ENCODE measurements around the gene LRRC32.
"Not testable (repeated sequence)": the region's sequence is repeated elsewhere in the genome, so short reads cannot be mapped to it uniquely, and the experiment has no call there.

The LRRC32 gene

DNA sequence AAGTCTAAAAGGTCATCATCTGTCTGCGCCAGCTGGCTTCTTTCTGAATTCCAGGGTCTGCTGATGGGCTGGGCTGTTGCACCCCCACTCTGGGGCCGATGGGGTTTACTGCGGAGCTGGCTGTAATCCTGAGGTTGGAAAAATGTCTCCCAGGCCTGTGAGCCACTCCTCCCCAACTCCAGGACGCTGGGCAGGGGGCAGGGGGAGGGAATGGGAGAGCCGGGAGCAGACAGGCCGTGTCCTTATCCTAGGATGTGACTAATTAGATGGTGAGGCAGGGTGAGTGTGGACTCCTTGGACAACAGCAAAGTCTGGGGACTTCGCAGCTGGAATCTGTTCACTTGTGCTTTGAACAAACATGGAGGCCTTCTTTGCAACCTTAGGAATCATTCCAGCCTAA lies 48.7 kb downstream of the LRRC32 start:
- H3K4me3 ChIP-seq (replicated peaks; ENCODE audit: low read depth, low read length) = no peak overlapping the region
- TF ChIP-seq, protein P1, sequence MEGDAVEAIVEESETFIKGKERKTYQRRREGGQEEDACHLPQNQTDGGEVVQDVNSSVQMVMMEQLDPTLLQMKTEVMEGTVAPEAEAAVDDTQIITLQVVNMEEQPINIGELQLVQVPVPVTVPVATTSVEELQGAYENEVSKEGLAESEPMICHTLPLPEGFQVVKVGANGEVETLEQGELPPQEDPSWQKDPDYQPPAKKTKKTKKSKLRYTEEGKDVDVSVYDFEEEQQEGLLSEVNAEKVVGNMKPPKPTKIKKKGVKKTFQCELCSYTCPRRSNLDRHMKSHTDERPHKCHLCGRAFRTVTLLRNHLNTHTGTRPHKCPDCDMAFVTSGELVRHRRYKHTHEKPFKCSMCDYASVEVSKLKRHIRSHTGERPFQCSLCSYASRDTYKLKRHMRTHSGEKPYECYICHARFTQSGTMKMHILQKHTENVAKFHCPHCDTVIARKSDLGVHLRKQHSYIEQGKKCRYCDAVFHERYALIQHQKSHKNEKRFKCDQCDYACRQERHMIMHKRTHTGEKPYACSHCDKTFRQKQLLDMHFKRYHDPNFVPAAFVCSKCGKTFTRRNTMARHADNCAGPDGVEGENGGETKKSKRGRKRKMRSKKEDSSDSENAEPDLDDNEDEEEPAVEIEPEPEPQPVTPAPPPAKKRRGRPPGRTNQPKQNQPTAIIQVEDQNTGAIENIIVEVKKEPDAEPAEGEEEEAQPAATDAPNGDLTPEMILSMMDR (IDR thresholded peaks at IDR 0.05; ENCODE audit: low read depth, low read length, missing control alignments) = no peak
- no peak for DNase-seq (ENCODE audit: extremely low read depth, low read depth)

DNA sequence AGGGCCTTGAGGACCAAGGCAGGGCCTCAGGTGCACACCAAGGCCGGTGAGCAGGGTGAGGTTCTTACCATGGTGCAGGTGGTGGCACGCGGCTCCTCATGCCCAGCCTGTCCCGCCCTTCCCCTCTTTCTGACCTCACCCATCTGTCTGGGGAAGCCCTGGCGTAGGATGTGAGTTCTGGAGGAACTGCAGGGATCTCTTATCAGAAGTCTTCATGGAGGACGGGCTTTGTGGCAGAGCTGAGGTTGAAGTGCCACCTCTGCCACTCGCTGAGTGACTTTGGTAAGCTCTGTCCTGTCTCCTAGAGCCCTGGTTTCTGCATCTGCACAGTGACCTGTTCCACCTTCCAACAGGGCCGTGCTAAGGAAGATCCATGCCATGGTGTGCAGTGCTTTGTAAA lies 49.1 kb downstream of the LRRC32 start:
- TF ChIP-seq, protein P1 (IDR thresholded peaks at IDR 0.05; ENCODE audit: low read depth, low read length, missing control alignments) = no peak
- no peak overlapping the region for H3K4me3 ChIP-seq (replicated peaks; ENCODE audit: low read depth, low read length)
- DNase-seq (ENCODE audit: extremely low read depth, low read depth) = no peak

DNA sequence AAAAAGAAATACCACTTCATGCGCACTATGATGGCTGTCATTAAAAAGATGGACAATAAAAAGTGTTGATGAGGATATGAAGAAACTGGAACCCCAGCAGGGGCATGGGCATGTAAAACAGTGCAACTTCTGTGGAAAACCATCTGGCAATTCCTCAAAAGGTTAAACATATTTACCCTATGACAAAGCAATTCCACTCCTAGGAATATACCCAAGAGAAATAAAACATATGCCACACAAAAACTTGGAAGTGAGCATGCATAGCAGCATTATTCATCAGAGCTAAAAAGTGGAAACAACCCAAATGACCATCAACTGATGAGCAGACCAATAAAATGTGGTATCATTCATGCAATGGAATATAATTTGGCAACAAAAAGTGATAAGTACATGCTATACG lies 50.1 kb downstream of the LRRC32 start:
- H3K4me3 ChIP-seq (replicated peaks; ENCODE audit: low read depth, low read length) = no peak overlapping the region
- TF ChIP-seq, protein P1 (IDR thresholded peaks at IDR 0.05; ENCODE audit: low read depth, low read length, missing control alignments) = no peak
- peak; percentile 32 for DNase-seq (ENCODE audit: extremely low read depth, low read depth)

DNA sequence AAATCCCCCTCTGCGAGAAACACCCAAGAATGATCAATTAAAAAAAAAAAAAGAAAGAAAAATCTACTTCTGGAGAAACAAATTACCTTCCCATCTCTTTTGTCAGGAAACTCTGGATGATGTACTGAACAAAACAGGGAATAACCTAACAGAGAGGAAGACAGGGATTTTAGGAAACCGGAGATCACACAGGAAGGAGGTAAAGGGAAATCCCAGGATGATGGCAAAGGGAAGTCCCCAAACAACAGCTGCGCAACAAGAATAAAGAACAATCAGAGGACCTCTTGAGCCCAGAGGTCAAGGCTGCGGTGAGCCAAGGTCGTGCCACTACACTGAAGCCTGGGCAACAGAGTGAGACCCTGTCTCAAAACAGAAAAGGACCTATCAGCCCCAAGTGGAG lies 50.7 kb downstream of the LRRC32 start:
- H3K4me3 ChIP-seq (replicated peaks; ENCODE audit: low read depth, low read length) = not testable (repeated sequence)

DNA sequence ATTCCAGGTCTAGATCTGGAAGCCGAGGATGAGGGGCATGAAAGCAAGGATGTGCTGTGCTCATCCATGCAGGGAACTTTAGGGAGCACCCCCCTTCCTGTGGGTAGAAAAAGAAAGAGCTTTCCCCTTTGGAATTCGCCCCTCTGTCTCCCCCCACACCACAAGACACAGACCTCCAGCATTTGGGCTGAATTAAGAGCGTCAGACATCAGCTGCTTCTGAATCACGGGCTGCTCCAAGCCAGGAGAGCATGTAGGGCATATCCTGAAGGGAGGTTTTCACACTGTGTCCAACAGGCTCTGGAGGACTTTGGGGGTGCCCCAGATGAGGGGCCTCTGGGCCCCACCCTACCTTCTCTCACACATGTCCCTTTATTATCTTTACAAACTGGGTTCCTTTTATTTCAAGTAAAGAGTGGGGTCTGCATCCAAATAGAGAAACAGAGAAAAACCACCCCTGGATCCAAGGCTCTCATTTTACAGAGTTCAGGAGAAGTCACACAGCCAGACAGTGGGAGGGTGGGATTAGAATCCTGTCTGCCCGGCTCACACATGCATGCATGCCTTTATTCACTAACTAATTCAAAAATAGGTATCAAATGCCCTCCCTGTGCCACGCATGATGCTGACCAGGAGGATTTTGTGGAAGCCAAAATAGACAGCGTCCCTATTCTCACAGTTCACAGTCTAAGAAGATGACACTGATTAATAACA lies 52.8 kb downstream of the LRRC32 start:
- TF ChIP-seq, protein P1 (IDR thresholded peaks at IDR 0.05; ENCODE audit: low read depth, low read length, missing control alignments) = no peak
- H3K4me3 ChIP-seq (replicated peaks; ENCODE audit: low read depth, low read length) = no peak overlapping the region
- DNase-seq (ENCODE audit: extremely low read depth, low read depth) = no peak

More for the DNA sequence above, 50.7 kb downstream of the LRRC32 start:
- DNase-seq (ENCODE audit: extremely low read depth, low read depth) = not testable (repeated sequence)

DNA sequence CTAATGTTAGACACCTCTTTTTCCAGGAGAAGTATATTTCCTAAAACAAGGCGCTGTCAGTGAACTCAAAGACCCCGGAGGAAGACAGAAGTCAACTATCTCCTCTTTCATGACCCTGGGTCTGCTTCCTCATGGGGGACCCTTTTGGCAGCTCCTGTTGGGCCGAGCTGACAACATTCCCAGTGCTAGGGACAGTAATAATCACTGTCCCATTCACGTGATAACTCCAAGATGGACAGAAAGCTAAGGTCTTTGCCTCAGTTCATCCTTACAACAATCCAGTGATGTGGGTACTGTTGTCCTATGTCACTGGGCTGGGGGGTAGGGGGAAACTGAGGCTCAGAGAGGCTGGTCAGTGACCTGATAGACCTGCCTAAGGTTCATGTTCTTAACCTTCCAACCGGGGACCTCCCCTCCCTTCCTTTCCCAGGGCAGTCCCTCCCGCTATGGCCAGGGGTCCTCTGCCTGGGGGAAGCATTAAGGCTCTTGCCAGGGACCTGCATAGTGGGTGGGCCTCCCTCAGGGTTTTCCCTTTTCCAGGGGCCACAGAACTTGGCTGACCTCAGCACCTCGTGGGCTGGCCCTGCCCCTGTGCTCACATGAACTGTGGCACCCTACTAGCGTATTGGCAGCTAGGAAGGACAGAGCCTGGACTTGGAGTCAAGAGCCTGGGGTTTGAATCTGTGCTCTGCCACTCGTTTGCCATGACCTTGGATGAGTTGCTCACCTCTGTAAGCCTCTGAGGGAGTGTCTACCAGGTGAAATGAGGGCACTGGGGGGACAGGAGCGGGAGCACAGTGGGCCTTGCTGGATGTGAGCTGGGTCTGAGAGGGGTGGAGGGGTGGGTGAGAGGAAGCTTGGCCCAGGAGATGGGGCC lies 53.6 kb downstream of the LRRC32 start:
- no peak overlapping the region for H3K4me3 ChIP-seq (replicated peaks; ENCODE audit: low read depth, low read length)
- TF ChIP-seq, protein P1 (IDR thresholded peaks at IDR 0.05; ENCODE audit: low read depth, low read length, missing control alignments) = no peak
- DNase-seq (ENCODE audit: extremely low read depth, low read depth) = no peak

DNA sequence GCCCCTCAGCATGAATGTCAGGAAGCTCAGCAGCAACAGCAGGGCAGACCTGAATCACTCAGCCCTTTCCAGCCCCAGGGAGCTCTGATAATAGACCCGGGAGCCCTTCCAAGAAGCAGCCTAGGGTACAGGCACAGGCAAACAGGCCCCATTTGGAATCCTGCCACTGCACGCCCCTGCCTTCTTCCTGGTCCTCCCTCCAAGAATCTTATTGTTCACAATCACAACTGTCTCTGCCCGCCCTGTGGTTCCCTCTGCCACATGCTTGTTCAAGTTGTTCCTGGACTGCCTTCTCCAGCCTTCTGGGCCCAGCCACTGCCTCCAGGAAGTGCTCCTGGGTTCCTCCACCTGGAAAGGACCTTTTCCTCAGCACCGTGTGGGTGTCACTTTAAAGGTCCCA lies 54.6 kb downstream of the LRRC32 start:
- TF ChIP-seq, protein P1 (IDR thresholded peaks at IDR 0.05; ENCODE audit: low read depth, low read length, missing control alignments) = no peak
- H3K4me3 ChIP-seq (replicated peaks; ENCODE audit: low read depth, low read length) = no peak overlapping the region
- no peak for DNase-seq (ENCODE audit: extremely low read depth, low read depth)
